ENCODE data around the gene COA4. TPM values are rescaled to one million over a fixed set of nuclear protein-coding genes. Genes with fewer than 3 reads are reported as not detected.

COA4 gene
- total and polyA plus RNA-seq, 2 donors from 2014 or later = 64.7 to 177 TPM

DNA sequence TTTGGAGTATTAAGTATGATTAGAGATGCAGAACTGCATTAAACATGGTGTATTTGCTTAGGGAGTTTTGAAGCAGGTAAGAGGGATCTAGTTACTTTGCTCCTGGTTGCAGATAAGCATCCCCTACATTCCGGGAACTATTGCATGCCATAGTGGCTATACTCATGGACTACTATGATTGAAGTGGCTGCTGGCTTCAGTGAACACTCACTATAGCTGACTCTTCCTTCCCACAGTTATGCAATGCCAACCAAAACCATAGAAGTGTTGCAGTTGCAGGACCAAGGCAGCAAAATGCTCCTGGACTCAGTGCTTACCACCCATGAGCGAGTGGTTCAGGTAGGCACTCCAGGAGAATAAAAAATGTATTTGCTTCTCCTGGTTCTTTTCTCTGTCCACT is 17.0 kb downstream of the COA4 start:
- H3K4me3 ChIP-seq (ENCODE audit: low read length in 3 of 3) = no peak overlapping the region
- intact Hi-C loops (cut with DNase I) = no loop called here
- no peak for DNase-seq
- no peak for FAIRE-seq
- no peaks in the 10 kb centered on the region for H3K9me3 ChIP-seq (ENCODE audit: control insufficient read depth in 2 of 3, insufficient read depth in 1 of 3, low read length in 3 of 3)
- H3K36me3 ChIP-seq (ENCODE audit: control insufficient read depth in 2 of 3, insufficient read depth in 3 of 3, low read length in 3 of 3) = peaks cover 3 to 9% (median 6%) of the 10 kb centered on the region in 3 donors
- no peaks in the 10 kb centered on the region for H3K27me3 ChIP-seq (ENCODE audit: control insufficient read depth, insufficient read depth, low read length)
- no peak overlapping the region for H3K27ac ChIP-seq (ENCODE audit: low read depth in 2 of 2, low read length in 2 of 2)
- H3K9ac ChIP-seq (ENCODE audit: low read length in 3 of 3) = no peak overlapping the region
- no peaks in the 10 kb centered on the region for H3K4me1 ChIP-seq (ENCODE audit: control insufficient read depth in 2 of 3, insufficient read depth in 2 of 3, low read depth in 1 of 3, low read length in 3 of 3)
- TF ChIP-seq, protein P1, sequence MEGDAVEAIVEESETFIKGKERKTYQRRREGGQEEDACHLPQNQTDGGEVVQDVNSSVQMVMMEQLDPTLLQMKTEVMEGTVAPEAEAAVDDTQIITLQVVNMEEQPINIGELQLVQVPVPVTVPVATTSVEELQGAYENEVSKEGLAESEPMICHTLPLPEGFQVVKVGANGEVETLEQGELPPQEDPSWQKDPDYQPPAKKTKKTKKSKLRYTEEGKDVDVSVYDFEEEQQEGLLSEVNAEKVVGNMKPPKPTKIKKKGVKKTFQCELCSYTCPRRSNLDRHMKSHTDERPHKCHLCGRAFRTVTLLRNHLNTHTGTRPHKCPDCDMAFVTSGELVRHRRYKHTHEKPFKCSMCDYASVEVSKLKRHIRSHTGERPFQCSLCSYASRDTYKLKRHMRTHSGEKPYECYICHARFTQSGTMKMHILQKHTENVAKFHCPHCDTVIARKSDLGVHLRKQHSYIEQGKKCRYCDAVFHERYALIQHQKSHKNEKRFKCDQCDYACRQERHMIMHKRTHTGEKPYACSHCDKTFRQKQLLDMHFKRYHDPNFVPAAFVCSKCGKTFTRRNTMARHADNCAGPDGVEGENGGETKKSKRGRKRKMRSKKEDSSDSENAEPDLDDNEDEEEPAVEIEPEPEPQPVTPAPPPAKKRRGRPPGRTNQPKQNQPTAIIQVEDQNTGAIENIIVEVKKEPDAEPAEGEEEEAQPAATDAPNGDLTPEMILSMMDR (IDR thresholded peaks at IDR 0.05; ENCODE audit: borderline replicate concordance, extremely low read depth, insufficient read depth) = no peak

DNA sequence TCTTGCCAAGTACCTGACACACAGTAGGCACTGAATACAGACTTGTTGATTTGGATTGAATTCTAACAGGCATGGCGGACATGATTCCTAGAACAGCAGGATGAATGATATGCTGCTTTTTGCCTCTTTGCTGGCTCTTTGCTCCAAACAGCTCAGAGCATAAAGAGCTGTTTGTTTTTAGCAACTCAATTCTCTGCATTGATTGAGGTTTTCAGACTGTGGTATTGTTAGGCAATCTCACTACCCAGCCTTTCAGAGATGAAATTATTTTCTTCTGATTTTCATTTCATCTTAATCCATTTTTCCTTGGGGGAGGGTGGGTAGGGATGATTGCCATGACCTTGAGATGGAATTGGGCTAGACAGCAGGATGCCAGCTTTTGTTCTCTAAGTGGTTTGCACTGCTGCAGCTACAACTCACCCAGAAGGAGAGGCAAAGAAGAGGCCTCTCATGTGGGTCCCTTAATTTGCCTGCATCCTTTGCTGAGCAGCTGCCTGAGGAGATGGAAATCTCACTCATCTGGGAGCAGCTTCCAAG is 20.5 kb downstream of the COA4 start:
- FAIRE-seq = no peak
- TF ChIP-seq, protein P1 (IDR thresholded peaks at IDR 0.05; ENCODE audit: borderline replicate concordance, extremely low read depth, insufficient read depth) = no peak
- H3K4me1 ChIP-seq (ENCODE audit: control insufficient read depth in 2 of 3, insufficient read depth in 2 of 3, low read depth in 1 of 3, low read length in 3 of 3) = no peaks in the 10 kb centered on the region

DNA sequence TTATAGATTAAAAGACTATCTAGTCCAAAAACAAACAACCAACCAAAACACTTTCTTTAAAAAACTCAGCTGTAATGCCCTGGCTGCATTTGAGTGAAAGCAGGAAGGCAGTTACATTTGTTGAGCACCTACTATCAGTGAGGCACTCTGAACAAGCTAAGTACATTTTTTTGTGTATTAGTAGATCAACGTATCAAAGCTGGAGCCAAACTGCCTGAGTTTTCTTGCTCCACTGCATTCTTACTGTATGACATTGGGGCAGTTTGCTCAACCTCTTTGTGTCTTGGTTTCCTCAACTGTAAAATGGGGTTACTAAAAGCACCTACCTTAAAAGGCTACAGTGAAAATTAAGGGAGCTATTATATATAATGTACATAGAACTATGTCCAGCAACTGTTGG is 22.0 kb downstream of the COA4 start:
- FAIRE-seq (no peak), DNase-seq (no peak)
- intact Hi-C loops (cut with DNase I) = no loop called here
- no peak overlapping the region for H3K27ac ChIP-seq (ENCODE audit: low read depth in 2 of 2, low read length in 2 of 2)
- H3K4me1 ChIP-seq (ENCODE audit: control insufficient read depth in 2 of 3, insufficient read depth in 2 of 3, low read depth in 1 of 3, low read length in 3 of 3) = no peaks in the 10 kb centered on the region
- TF ChIP-seq, protein P1 (IDR thresholded peaks at IDR 0.05; ENCODE audit: borderline replicate concordance, extremely low read depth, insufficient read depth) = no peak
- H3K9me3 ChIP-seq (ENCODE audit: control insufficient read depth in 2 of 3, insufficient read depth in 1 of 3, low read length in 3 of 3) = no peaks in the 10 kb centered on the region
- H3K36me3 ChIP-seq (ENCODE audit: control insufficient read depth in 2 of 3, insufficient read depth in 3 of 3, low read length in 3 of 3) = peaks cover 0 to 8% (median 4%) of the 10 kb centered on the region in 3 donors
- no peak overlapping the region for H3K4me3 ChIP-seq (ENCODE audit: low read length in 3 of 3)
- H3K27me3 ChIP-seq (ENCODE audit: control insufficient read depth, insufficient read depth, low read length) = no peaks in the 10 kb centered on the region
- H3K9ac ChIP-seq (ENCODE audit: low read length in 3 of 3) = no peak overlapping the region

More for the DNA sequence above, 20.5 kb downstream of the COA4 start:
- no peak for DNase-seq
- no peaks in the 10 kb centered on the region for H3K9me3 ChIP-seq (ENCODE audit: control insufficient read depth in 2 of 3, insufficient read depth in 1 of 3, low read length in 3 of 3)
- H3K36me3 ChIP-seq (ENCODE audit: control insufficient read depth in 2 of 3, insufficient read depth in 3 of 3, low read length in 3 of 3) = peaks cover 0 to 13% (median 8%) of the 10 kb centered on the region in 3 donors
- no peak overlapping the region for H3K9ac ChIP-seq (ENCODE audit: low read length in 3 of 3)
- H3K27ac ChIP-seq (ENCODE audit: low read depth in 2 of 2, low read length in 2 of 2) = no peak overlapping the region
- no peaks in the 10 kb centered on the region for H3K27me3 ChIP-seq (ENCODE audit: control insufficient read depth, insufficient read depth, low read length)
- no peak overlapping the region for H3K4me3 ChIP-seq (ENCODE audit: low read length in 3 of 3)
- intact Hi-C loops (cut with DNase I) = no loop called here

DNA sequence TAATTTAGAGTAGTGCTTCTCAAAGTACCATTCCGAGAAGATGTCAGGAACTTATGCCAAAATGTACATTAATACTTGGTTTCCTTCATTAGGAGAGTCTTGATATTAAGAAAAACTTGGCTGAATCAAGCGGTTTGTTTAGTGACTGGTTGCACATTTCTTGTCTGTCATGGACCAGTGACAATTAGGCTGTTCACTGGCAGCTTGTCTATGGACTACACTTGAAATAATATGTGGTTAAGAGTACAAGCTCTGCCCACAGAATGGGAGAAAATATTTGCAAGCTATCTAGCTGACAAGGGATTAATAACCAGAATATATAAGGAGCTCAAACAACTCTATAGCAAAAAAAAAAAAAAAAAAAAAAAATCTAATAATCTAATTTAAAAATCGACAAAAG is 24.6 kb downstream of the COA4 start:
- DNase-seq (no peak), FAIRE-seq (no peak)
- H3K9me3 ChIP-seq (ENCODE audit: control insufficient read depth in 2 of 3, insufficient read depth in 1 of 3, low read length in 3 of 3) = no peaks in the 10 kb centered on the region
- TF ChIP-seq, protein P1 (IDR thresholded peaks at IDR 0.05; ENCODE audit: borderline replicate concordance, extremely low read depth, insufficient read depth) = no peak
- no peak overlapping the region for H3K4me3 ChIP-seq (ENCODE audit: low read length in 3 of 3)
- no peaks in the 10 kb centered on the region for H3K27me3 ChIP-seq (ENCODE audit: control insufficient read depth, insufficient read depth, low read length)
- H3K4me1 ChIP-seq (ENCODE audit: control insufficient read depth in 2 of 3, insufficient read depth in 2 of 3, low read depth in 1 of 3, low read length in 3 of 3) = no peaks in the 10 kb centered on the region
- intact Hi-C loops (cut with DNase I) = no loop called here
- H3K36me3 ChIP-seq (ENCODE audit: control insufficient read depth in 2 of 3, insufficient read depth in 3 of 3, low read length in 3 of 3) = peaks cover 0 to 6% (median 4%) of the 10 kb centered on the region in 3 donors
- H3K27ac ChIP-seq (ENCODE audit: low read depth in 2 of 2, low read length in 2 of 2) = no peak overlapping the region
- no peak overlapping the region for H3K9ac ChIP-seq (ENCODE audit: low read length in 3 of 3)
